PC-9 (cell line): Measurements from ENCODE around the gene DKC1.

Experiments used
- CTCF ChIP-seq: fragments of 200-600 bp; sonication (generic); conservative IDR thresholded peaks from 2 replicates; pipeline ENCODE4 v1.6.1; 2017; ENCODE audit warnings: mixed run types, antibody characterized with exemption, mild to moderate bottlenecking, moderate library complexity
- EZH2 ChIP-seq: fragments of 200-600 bp; sonication (generic); IDR thresholded peaks from 2 replicates; pipeline ENCODE4 v1.8.0; 2017; ENCODE audit warnings: antibody characterized with exemption, low read depth

GRCh38 chrX:154821523-154821922 lies 58.9 kb downstream of the DKC1 start:
- TF ChIP-seq CTCF = no peak
- no peak for TF ChIP-seq EZH2
